Limb (tissue), 2 donors: ENCODE data around the gene NR3C1.

Source experiments
- DNase-seq, 2 donors: peaks; one replicate each; pipeline ENCODE4 v3.0.0-alpha.2; 2016; ENCODE audit errors: extremely low spot score in 2 of 2

Gene NR3C1

GRCh38 chr5:143426437-143426991 lies 23.0 kb upstream of the NR3C1 start:
- no peak for DNase-seq

GRCh38 chr5:143425835-143426234 lies 22.3 kb upstream of the NR3C1 start:
- DNase-seq, result no peak

- DNase-seq, result no peak
These were observed 14.8 kb upstream of the NR3C1 start for GRCh38 chr5:143418140-143418866.

- no peak for DNase-seq
These were observed 14.1 kb upstream of the NR3C1 start for GRCh38 chr5:143417503-143418139.

GRCh38 chr5:143416411-143416810 lies 12.9 kb upstream of the NR3C1 start:
- no peak for DNase-seq

- DNase-seq, result no peak
These were observed 10.6 kb upstream of the NR3C1 start for GRCh38 chr5:143413958-143414669.

GRCh38 chr5:143412661-143413342 lies 9.3 kb upstream of the NR3C1 start:
- no peak for DNase-seq

GRCh38 chr5:143409926-143410325 lies 6.4 kb upstream of the NR3C1 start:
- DNase-seq, result no peak

GRCh38 chr5:143406408-143406807 lies 2.9 kb upstream of the NR3C1 start:
- DNase-seq, result no peak

GRCh38 chr5:143405849-143406098 lies 2.3 kb upstream of the NR3C1 start:
- DNase-seq, result no peak

- peak; percentile 89 to 96 for DNase-seq
These were observed 1.8 kb upstream of the NR3C1 start for GRCh38 chr5:143405063-143405848.

GRCh38 chr5:143404416-143405062 lies 1.1 kb upstream of the NR3C1 start:
- peak; percentile 88 to 93 for DNase-seq

- no peak for DNase-seq
These were observed 223 bp downstream of the NR3C1 start for GRCh38 chr5:143403334-143403592.

- DNase-seq, result peak in 1 of 2 donors; percentile 76
These were observed 743 bp downstream of the NR3C1 start for GRCh38 chr5:143402553-143403333.

GRCh38 chr5:143402017-143402552 lies 1.4 kb downstream of the NR3C1 start:
- DNase-seq, result peak in 1 of 2 donors; percentile 36

- no peak for DNase-seq
These were observed 2.1 kb downstream of the NR3C1 start for GRCh38 chr5:143401227-143402016.

- DNase-seq, result no peak
These were observed 2.8 kb downstream of the NR3C1 start for GRCh38 chr5:143400541-143401226.
